ENCODE measurements around the gene THTPA. TPM values are rescaled to one million over a fixed set of nuclear protein-coding genes. Genes with fewer than 3 reads are reported as not detected.

THTPA gene
- total and polyA plus RNA-seq, 2 of the 13 experiments (the other 11 are each of a cell fraction or from before 2014, with no cell fraction given) = 7.4 to 8.7 TPM

DNA sequence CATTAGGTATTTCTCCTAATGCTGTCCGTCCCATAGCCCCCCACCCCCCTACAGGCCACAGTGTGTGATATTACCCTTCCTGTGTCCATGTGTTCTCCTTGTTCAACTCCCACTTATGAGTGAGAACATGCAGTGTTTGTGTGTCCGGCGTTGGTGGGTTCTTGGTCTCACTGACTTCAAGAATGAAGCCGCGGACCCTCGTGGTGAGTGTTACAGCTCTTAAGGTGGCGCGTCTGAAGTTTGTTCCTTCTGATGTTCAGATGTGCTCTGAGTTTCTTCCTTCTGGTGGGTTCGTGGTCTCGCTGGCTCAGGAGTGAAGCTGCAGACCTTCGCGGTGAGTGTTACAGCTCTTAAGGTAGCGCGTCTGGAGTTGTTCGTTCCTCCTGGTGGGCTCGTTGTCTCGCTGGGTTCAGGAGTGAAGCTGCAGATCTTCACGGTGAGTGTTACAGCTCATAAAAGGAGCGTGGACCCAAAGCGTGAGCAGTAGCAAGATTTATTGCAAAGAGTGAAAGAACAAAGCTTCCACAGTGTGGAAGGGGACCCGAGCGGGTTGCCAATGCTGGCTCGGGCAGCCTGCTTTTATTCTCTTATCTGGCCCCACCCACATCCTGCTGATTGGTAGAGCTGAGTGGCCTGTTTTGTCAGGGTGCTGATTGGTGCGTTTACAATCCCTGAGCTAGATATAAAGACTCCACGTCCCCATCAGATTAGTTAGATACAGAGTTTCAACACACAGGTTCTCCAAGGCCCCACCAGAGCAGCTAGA, 27.9 kb downstream of the THTPA start (continued):
- TF ChIP-seq ZBTB10 (CRISPR knock-in tag; IDR thresholded peaks at IDR 0.05; ENCODE audit: borderline replicate concordance) (peak; percentile 70; the same call in 1 of the 2 replicates), ZNF253 (CRISPR knock-in tag; IDR thresholded peaks at IDR 0.05; ENCODE audit: borderline replicate concordance) (peak; percentile 83), ZSCAN21 (CRISPR knock-in tag; IDR thresholded peaks at IDR 0.05; ENCODE audit: borderline replicate concordance) (peak; percentile 99), MIER3 (CRISPR knock-in tag; IDR thresholded peaks at IDR 0.05; ENCODE audit: borderline replicate concordance) (peak; percentile 83; the same call in 1 of the 2 replicates), KAT7 (CRISPR knock-in tag; IDR thresholded peaks at IDR 0.05; ENCODE audit: borderline replicate concordance) (peak; percentile 91), NRL (CRISPR knock-in tag; IDR thresholded peaks at IDR 0.05; ENCODE audit: borderline replicate concordance) (peak; percentile 86), KDM4B (CRISPR knock-in tag; IDR thresholded peaks at IDR 0.05) (peak; percentile 95; the same call in 1 of the 2 replicates), TFAP4 (IDR thresholded peaks at IDR 0.05; ENCODE audit: borderline replicate concordance, low read depth) (peak; percentile 11; the same call in 1 of the 2 replicates), MED8 (CRISPR knock-in tag; IDR thresholded peaks at IDR 0.05; ENCODE audit: insufficient replicate concordance) (peak; percentile 99), ZBTB25 (CRISPR knock-in tag; IDR thresholded peaks at IDR 0.05) (peak; percentile 48; the same call in 1 of the 2 replicates), TOE1 (CRISPR knock-in tag; IDR thresholded peaks at IDR 0.05) (peak; percentile 87), ZFP82 (CRISPR knock-in tag; IDR thresholded peaks at IDR 0.05; ENCODE audit: borderline replicate concordance) (peak; percentile 99), PHF21A (CRISPR knock-in tag; IDR thresholded peaks at IDR 0.05) (peak; percentile 73), JUNB (CRISPR knock-in tag; IDR thresholded peaks at IDR 0.05; ENCODE audit: borderline replicate concordance) (peak; percentile 93), NR2F6 (IDR thresholded peaks at IDR 0.05) (0 out of 2 replicates have a peak, but pooled peaks have one; percentile 15), NR2F6 (CRISPR knock-in tag; IDR thresholded peaks at IDR 0.05) (peak; percentile 37), ZNF280B (CRISPR knock-in tag; IDR thresholded peaks at IDR 0.05; ENCODE audit: borderline replicate concordance) (peak; percentile 96; the same call in 1 of the 2 replicates), HOXA3 (CRISPR knock-in tag; IDR thresholded peaks at IDR 0.05) (peak; percentile 75; the same call in 1 of the 2 replicates), ZNF335 (CRISPR knock-in tag; IDR thresholded peaks at IDR 0.05) (0 out of 2 replicates have a peak, but pooled peaks have one; percentile 55), KLF6 (CRISPR knock-in tag; IDR thresholded peaks at IDR 0.05) (peak; percentile 89)
- TF ChIP-seq, protein P1, sequence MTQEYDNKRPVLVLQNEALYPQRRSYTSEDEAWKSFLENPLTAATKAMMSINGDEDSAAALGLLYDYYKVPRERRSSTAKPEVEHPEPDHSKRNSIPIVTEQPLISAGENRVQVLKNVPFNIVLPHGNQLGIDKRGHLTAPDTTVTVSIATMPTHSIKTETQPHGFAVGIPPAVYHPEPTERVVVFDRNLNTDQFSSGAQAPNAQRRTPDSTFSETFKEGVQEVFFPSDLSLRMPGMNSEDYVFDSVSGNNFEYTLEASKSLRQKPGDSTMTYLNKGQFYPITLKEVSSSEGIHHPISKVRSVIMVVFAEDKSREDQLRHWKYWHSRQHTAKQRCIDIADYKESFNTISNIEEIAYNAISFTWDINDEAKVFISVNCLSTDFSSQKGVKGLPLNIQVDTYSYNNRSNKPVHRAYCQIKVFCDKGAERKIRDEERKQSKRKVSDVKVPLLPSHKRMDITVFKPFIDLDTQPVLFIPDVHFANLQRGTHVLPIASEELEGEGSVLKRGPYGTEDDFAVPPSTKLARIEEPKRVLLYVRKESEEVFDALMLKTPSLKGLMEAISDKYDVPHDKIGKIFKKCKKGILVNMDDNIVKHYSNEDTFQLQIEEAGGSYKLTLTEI (CRISPR knock-in tag; conservative IDR thresholded peaks at IDR 0.05) = peak; percentile 52; the same call in 1 of the 2 replicates

Data from HepG2 (cell line).